HCT116 (cell line): ENCODE measurements around the gene NAALADL2. TPM values are rescaled to one million over a fixed set of nuclear protein-coding genes. Genes with fewer than 3 reads are reported as not detected.

Source experiments
- ATAC-seq: fragments of 200-7000 bp; cut with Tn5 transposase; 2 replicates; pipeline ENCODE4 v1.9.1; 2020; ENCODE audit warnings: mild to moderate bottlenecking, moderate library complexity
- BruUV-seq: library from RNA; stranded (reverse); fragments of 400-500 nt; replicated peaks from 2 replicates; lab custom pipeline; 2021; lab: Mats Ljungman, UMichigan
- CTCF ChIA-PET: fragments of 300-600 bp; sonication (Branson Sonifier 250); formaldehyde crosslinking; loops from one replicate; lab custom pipeline; 2021; ENCODE audit warnings: antibody characterized with exemption; lab: Charles Lee
- POLR2A ChIA-PET: fragments of 300-600, 350-600 bp; sonication (Branson Sonifier 250); formaldehyde crosslinking; loops from one replicate; lab custom pipeline; 2021; ENCODE audit warnings: antibody characterized with exemption; lab: Charles Lee
- RAD21 ChIA-PET, 2 experiments: fragments of 300-600 bp; sonication (Branson Sonifier 250); formaldehyde crosslinking; loops; one replicate each; lab custom pipeline; 2023; ENCODE audit warnings: low total read pairs in 2 of 2; ENCODE audit not compliant: uncharacterized antibody in 2 of 2, unreplicated experiment in 2 of 2, low non-redundant PET in 1 of 2; lab: Charles Lee
- DNase-seq: peaks from one replicate; pipeline ENCODE4 v3.0.0-alpha.2; 2010; ENCODE audit warnings: low read depth, low spot score
- H2AFZ ChIP-seq: fragments of 200-600 bp; shearing (Covaris generic), sonication (generic); 2 replicates; pipeline ENCODE4 v1.6.1; 2017; ENCODE audit warnings: low read depth, mixed run types, mixed read lengths, antibody characterized with exemption, low read length; ENCODE audit not compliant: poor library complexity, severe bottlenecking
- H3K27ac ChIP-seq: 2 replicates; pipeline ENCODE4 v1.5.1; 2012; ENCODE audit warnings: low read depth, low read length
- H3K27me3 ChIP-seq: fragments of 200-600 bp; sonication (generic); 2 replicates; pipeline ENCODE4 v1.6.1; 2016; ENCODE audit warnings: mixed run types, low read length, mixed read lengths; ENCODE audit not compliant: insufficient read depth
- H3K36me3 ChIP-seq, 2 experiments: fragments of 200-500 bp in 1 of 2; fragments of 200-600 bp in 1 of 2; sonication (Bioruptor generic) in 1 of 2; sonication (generic) in 1 of 2; 2 replicates each; pipeline versions ENCODE4 v1.5.1 to v1.6.1; 2014 to 2016; ENCODE audit warnings: low read length in 2 of 2, inconsistent platforms in 1 of 2, mixed read lengths in 1 of 2, mixed run types in 1 of 2; ENCODE audit not compliant: insufficient read depth in 2 of 2, control insufficient read depth in 1 of 2
- H3K4me1 ChIP-seq, 2 experiments: fragments of 200-600 bp in 1 of 2; sonication (generic) in 1 of 2; 2 replicates each; pipeline versions ENCODE4 v1.5.1 to v1.6.1; 2012 to 2017; ENCODE audit warnings: low read length in 2 of 2, inconsistent platforms in 1 of 2, mild to moderate bottlenecking in 1 of 2, mixed read lengths in 1 of 2, mixed run types in 1 of 2, moderate library complexity in 1 of 2; ENCODE audit not compliant: insufficient read depth in 2 of 2, control insufficient read depth in 1 of 2
- H3K4me2 ChIP-seq: fragments of 200-600 bp; sonication (generic); 2 replicates; pipeline ENCODE4 v1.6.1; 2017; ENCODE audit warnings: mixed run types, low read length, mixed read lengths
- H3K4me3 ChIP-seq, 2 experiments: fragments of 200-600 bp in 1 of 2; sonication (generic) in 1 of 2; replicated peaks in 1 of 2; 2 replicates each; pipeline ENCODE4 v1.5.1; 2011 to 2016; ENCODE audit warnings: low read length in 2 of 2, control low read depth in 1 of 2, low read depth in 1 of 2, mild to moderate bottlenecking in 1 of 2, mixed read lengths in 1 of 2, mixed run types in 1 of 2
- H3K79me2 ChIP-seq: fragments of 200-600 bp; sonication (generic); 2 replicates; pipeline ENCODE4 v1.6.1; 2017; ENCODE audit warnings: mild to moderate bottlenecking, mixed run types, low read length, moderate library complexity, mixed read lengths; ENCODE audit not compliant: insufficient read depth
- H3K9ac ChIP-seq: fragments of 200-600 bp; sonication (generic); 2 replicates; pipeline ENCODE4 v1.6.1; 2016; ENCODE audit warnings: low read length, mixed read lengths
- H3K9me2 ChIP-seq: fragments of 200-600 bp; sonication (generic), shearing (Covaris generic); 2 replicates; pipeline ENCODE4 v1.6.1; 2017; ENCODE audit warnings: mixed run types, mild to moderate bottlenecking, moderate library complexity; ENCODE audit not compliant: insufficient read depth
- H3K9me3 ChIP-seq, 2 experiments: fragments of 200-500 bp in 1 of 2; fragments of 200-600 bp in 1 of 2; sonication (Bioruptor generic) in 1 of 2; sonication (generic) in 1 of 2; 2 replicates each; pipeline ENCODE4 v1.6.1; 2014 to 2017; ENCODE audit warnings: low read length in 2 of 2, mixed read lengths in 2 of 2, inconsistent platforms in 1 of 2, low read depth in 1 of 2, mild to moderate bottlenecking in 1 of 2, mixed run types in 1 of 2, moderate library complexity in 1 of 2; ENCODE audit not compliant: control insufficient read depth in 1 of 2, insufficient read depth in 1 of 2
- H4K20me1 ChIP-seq: fragments of 200-600 bp; sonication (generic), shearing (Covaris generic); 2 replicates; pipeline ENCODE4 v1.6.1; 2017; ENCODE audit warnings: mixed run types, mild to moderate bottlenecking, moderate library complexity; ENCODE audit not compliant: insufficient read depth
- CBX3 ChIP-seq: IDR thresholded peaks from 2 replicates; pipeline ENCODE4 v1.6.1; 2012; ENCODE audit warnings: low read depth
- CEBPB ChIP-seq: IDR thresholded peaks from 2 replicates; pipeline ENCODE4 v1.6.1; 2012; ENCODE audit warnings: low read depth
- EGR1 ChIP-seq: IDR thresholded peaks from 2 replicates; pipeline ENCODE4 v1.6.1; 2012; ENCODE audit warnings: low read depth
- ELF1 ChIP-seq: IDR thresholded peaks from 2 replicates; pipeline ENCODE4 v1.6.1; 2012; ENCODE audit warnings: low read depth, borderline replicate concordance
- EZH2 ChIP-seq: fragments of 200-600 bp; sonication (generic); IDR thresholded peaks from 2 replicates; pipeline ENCODE4 v1.6.1; 2017; ENCODE audit warnings: antibody characterized with exemption, mixed run types
- EZH2phosphoT487 ChIP-seq: fragments of 200-600 bp; IDR thresholded peaks from 2 replicates; pipeline ENCODE4 v1.6.1; 2018; ENCODE audit warnings: antibody characterized with exemption, borderline replicate concordance
- FOSL1 ChIP-seq: IDR thresholded peaks from 2 replicates; pipeline ENCODE4 v1.6.1; 2012; ENCODE audit warnings: low read depth
- JUND ChIP-seq: IDR thresholded peaks from 2 replicates; pipeline ENCODE4 v1.6.1; 2012
- MAX ChIP-seq: IDR thresholded peaks from 2 replicates; pipeline ENCODE4 v1.6.1; 2012
- POLR2A ChIP-seq: IDR thresholded peaks from 2 replicates; pipeline ENCODE4 v1.7.0; 2011; ENCODE audit warnings: borderline replicate concordance; ENCODE audit not compliant: insufficient read depth, insufficient read length; ENCODE audit errors: extremely low read depth
- POLR2AphosphoS5 ChIP-seq: IDR thresholded peaks from 2 replicates; pipeline ENCODE4 v1.6.1; 2011; ENCODE audit warnings: mild to moderate bottlenecking, low read depth, low read length, moderate library complexity
- RAD21 ChIP-seq: IDR thresholded peaks from 2 replicates; pipeline ENCODE4 v1.6.1; 2012; ENCODE audit warnings: low read depth, mild to moderate bottlenecking
- SIN3A ChIP-seq: IDR thresholded peaks from 2 replicates; pipeline ENCODE4 v1.6.1; 2012; ENCODE audit warnings: low read depth
- SP1 ChIP-seq: IDR thresholded peaks from 2 replicates; pipeline ENCODE4 v1.6.1; 2012; ENCODE audit warnings: low read depth
- SRF ChIP-seq: IDR thresholded peaks from 2 replicates; pipeline ENCODE4 v1.6.1; 2012; ENCODE audit warnings: low read depth
- TCF7L2 ChIP-seq: IDR thresholded peaks from 2 replicates; pipeline ENCODE4 v1.7.0; 2011; ENCODE audit warnings: borderline replicate concordance, inconsistent platforms; ENCODE audit not compliant: insufficient read depth, insufficient read length; ENCODE audit errors: extremely low read depth
- YY1 ChIP-seq: IDR thresholded peaks from 2 replicates; pipeline ENCODE4 v1.6.1; 2011; ENCODE audit warnings: low read length, low read depth, moderate library complexity, mild to moderate bottlenecking; ENCODE audit not compliant: insufficient replicate concordance; ENCODE audit errors: extremely low read depth
- ZFX ChIP-seq: fragments of 450-650 bp; IDR thresholded peaks from 2 replicates; pipeline ENCODE4 v1.6.1; 2017
- intact Hi-C: fragments of 100-400 bp; cut with micrococcal nuclease; formaldehyde crosslinking; loops from 2 replicates; pipeline ENCODE4 v1.10.0; 2022
- total RNA-seq: library from RNA; stranded (reverse); gene quantifications from one replicate; pipeline ENCODE4 v1.2.1, GENCODE V29; 2021; ENCODE audit not compliant: unreplicated experiment
- TF ChIP-seq, protein P1 (sequence below): IDR thresholded peaks from 2 replicates; pipeline ENCODE4 v1.6.1; 2012; ENCODE audit warnings: low read depth

Gene NAALADL2
- total RNA-seq, 1 experiment from 2014 or later, result 2.9 TPM

DNA sequence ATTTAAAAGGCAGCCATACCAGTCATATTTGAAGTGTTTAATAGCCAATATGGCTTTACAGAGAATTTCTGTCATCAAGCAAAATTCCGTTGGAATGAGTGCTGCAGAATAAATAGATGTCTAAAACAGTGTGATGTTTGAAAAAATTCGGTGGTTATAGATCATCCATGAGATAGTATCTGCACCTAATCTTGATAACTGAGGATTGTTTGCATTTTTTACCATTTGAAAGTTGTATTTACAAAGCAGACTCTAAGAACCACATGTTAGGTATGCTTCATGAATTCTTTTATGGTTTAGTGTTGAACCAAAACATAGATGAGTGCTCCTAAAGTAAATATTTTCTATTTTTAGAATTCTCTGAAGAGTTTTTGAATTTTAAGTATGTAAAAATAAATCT, 476.1 kb downstream of the NAALADL2 start:
- TF ChIP-seq MAX (no peak), POLR2A (no peak), SP1 (no peak), CBX3 (no peak), YY1 (no peak)
- Histone ChIP-seq H3K9ac (no peak overlapping the region), H4K20me1 (no peaks in the 10 kb centered on the region), H3K79me2 (no peaks in the 10 kb centered on the region), H3K4me2 (no peak overlapping the region), H3K27ac (no peak overlapping the region), H3K4me3 (no peak overlapping the region), H3K9me3 (no peaks in the 10 kb centered on the region), H3K9me2 (no peaks in the 10 kb centered on the region), H3K36me3 (no peaks in the 10 kb centered on the region), H3K27me3 (no peaks in the 10 kb centered on the region), H3K4me1 (peaks cover 3 to 13% of the 10 kb centered on the region in 2 experiments; a peak in 3 of 4 replicates), H2AFZ (no peak overlapping the region)
- BruUV-seq, result no TSS peak
- ATAC-seq, result no peak
- POLR2A ChIA-PET, result no interaction called here
- CTCF ChIA-PET, result no interaction called here
- no peak for DNase-seq
- RAD21 ChIA-PET, result no interaction called here
- intact Hi-C loops, result no loop called here

- ChIA-PET CTCF (no interaction called here), RAD21 (no interaction called here), POLR2A (no interaction called here)
- H3K4me2 ChIP-seq, result no peak overlapping the region
- H2AFZ ChIP-seq, result no peak overlapping the region
- ATAC-seq (no peak), DNase-seq (no peak)
- no peak overlapping the region for H3K4me3 ChIP-seq
- BruUV-seq, result no TSS peak
- intact Hi-C loops, result no loop called here
- H3K27me3 ChIP-seq, result no peaks in the 10 kb centered on the region
- no peaks in the 10 kb centered on the region for H3K9me3 ChIP-seq
- no peak overlapping the region for H3K27ac ChIP-seq
- H3K79me2 ChIP-seq, result no peaks in the 10 kb centered on the region
- H3K36me3 ChIP-seq, result no peaks in the 10 kb centered on the region
- peaks cover 3 to 13% of the 10 kb centered on the region in 2 experiments; a peak in 3 of 4 replicates for H3K4me1 ChIP-seq
- H3K9ac ChIP-seq, result no peak overlapping the region
- no peaks in the 10 kb centered on the region for H3K9me2 ChIP-seq
- no peaks in the 10 kb centered on the region for H4K20me1 ChIP-seq
- TF ChIP-seq, protein P1, sequence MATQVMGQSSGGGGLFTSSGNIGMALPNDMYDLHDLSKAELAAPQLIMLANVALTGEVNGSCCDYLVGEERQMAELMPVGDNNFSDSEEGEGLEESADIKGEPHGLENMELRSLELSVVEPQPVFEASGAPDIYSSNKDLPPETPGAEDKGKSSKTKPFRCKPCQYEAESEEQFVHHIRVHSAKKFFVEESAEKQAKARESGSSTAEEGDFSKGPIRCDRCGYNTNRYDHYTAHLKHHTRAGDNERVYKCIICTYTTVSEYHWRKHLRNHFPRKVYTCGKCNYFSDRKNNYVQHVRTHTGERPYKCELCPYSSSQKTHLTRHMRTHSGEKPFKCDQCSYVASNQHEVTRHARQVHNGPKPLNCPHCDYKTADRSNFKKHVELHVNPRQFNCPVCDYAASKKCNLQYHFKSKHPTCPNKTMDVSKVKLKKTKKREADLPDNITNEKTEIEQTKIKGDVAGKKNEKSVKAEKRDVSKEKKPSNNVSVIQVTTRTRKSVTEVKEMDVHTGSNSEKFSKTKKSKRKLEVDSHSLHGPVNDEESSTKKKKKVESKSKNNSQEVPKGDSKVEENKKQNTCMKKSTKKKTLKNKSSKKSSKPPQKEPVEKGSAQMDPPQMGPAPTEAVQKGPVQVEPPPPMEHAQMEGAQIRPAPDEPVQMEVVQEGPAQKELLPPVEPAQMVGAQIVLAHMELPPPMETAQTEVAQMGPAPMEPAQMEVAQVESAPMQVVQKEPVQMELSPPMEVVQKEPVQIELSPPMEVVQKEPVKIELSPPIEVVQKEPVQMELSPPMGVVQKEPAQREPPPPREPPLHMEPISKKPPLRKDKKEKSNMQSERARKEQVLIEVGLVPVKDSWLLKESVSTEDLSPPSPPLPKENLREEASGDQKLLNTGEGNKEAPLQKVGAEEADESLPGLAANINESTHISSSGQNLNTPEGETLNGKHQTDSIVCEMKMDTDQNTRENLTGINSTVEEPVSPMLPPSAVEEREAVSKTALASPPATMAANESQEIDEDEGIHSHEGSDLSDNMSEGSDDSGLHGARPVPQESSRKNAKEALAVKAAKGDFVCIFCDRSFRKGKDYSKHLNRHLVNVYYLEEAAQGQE, result no peak
- TF ChIP-seq SIN3A (no peak), EZH2phosphoT487 (no peak), RAD21 (no peak), CEBPB (no peak), EZH2 (no peak), POLR2A (no peak), CBX3 (no peak), EGR1 (no peak), ZFX (no peak), FOSL1 (no peak), SP1 (no peak), SRF (no peak), ELF1 (no peak), JUND (no peak), POLR2AphosphoS5 (no peak), MAX (no peak), YY1 (no peak), TCF7L2 (no peak)
Observed at GRCh38 chr3:175336406-175337133, 477.4 kb downstream of the NAALADL2 start.
